Lung (tissue), 12 donors: Measurements from ENCODE around the gene NFATC1. TPM values are rescaled to one million over a fixed set of nuclear protein-coding genes. Genes with fewer than 3 reads are reported as not detected.
A peak's percentile ranks its signal among the peaks of the same experiment; 100 is the strongest.

Source experiments
- ATAC-seq: fragments of 200-7000 bp; cut with Tn5 transposase; one replicate; pipeline ENCODE4 v1.9.1; 2020; ENCODE audit warnings: moderate number of reproducible peaks; ENCODE audit not compliant: insufficient read depth, low FRiP score
- DNase-seq, 3 donors: peaks; one replicate each; pipeline ENCODE4 v3.0.0-alpha.2; 2013 to 2017
- H3K27ac ChIP-seq, 2 donors: one replicate each; pipeline ENCODE4 v1.5.1; 2013; ENCODE audit warnings: mild to moderate bottlenecking in 2 of 2, moderate library complexity in 2 of 2, control low read depth in 1 of 2, inconsistent platforms in 1 of 2, low read depth in 1 of 2, low read length in 1 of 2
- H3K27me3 ChIP-seq, 3 donors: one replicate each; pipeline ENCODE4 v1.5.1; 2013; ENCODE audit warnings: low read length in 2 of 3; ENCODE audit not compliant: control insufficient read depth in 3 of 3, insufficient read depth in 3 of 3
- H3K36me3 ChIP-seq, 4 donors: one replicate each; pipeline ENCODE4 v1.5.1; 2013; ENCODE audit warnings: low read length in 4 of 4, mild to moderate bottlenecking in 1 of 4, moderate library complexity in 1 of 4; ENCODE audit not compliant: control insufficient read depth in 4 of 4, insufficient read depth in 4 of 4
- H3K4me1 ChIP-seq, 5 donors: one replicate each; pipeline ENCODE4 v1.5.1; 2013; ENCODE audit warnings: low read length in 5 of 5, mild to moderate bottlenecking in 2 of 5, moderate library complexity in 1 of 5; ENCODE audit not compliant: control insufficient read depth in 5 of 5, insufficient read depth in 5 of 5
- H3K4me3 ChIP-seq: one replicate; pipeline ENCODE4 v1.5.1; 2013; ENCODE audit warnings: mild to moderate bottlenecking, control low read depth, moderate library complexity
- H3K9ac ChIP-seq, 2 donors: one replicate each; pipeline ENCODE4 v1.5.1; 2013; ENCODE audit warnings: low read length in 2 of 2, control low read depth in 1 of 2; ENCODE audit not compliant: insufficient read depth in 1 of 2
- H3K9me3 ChIP-seq, 4 donors: one replicate each; pipeline ENCODE4 v1.5.1; 2013; ENCODE audit warnings: low read length in 3 of 4, mild to moderate bottlenecking in 1 of 4, moderate library complexity in 1 of 4; ENCODE audit not compliant: control insufficient read depth in 4 of 4, insufficient read depth in 3 of 4
- CTCF ChIP-seq: IDR thresholded peaks from 2 replicates; pipeline ENCODE4 v1.5.1; 2012; ENCODE audit warnings: mild to moderate bottlenecking; ENCODE audit errors: control extremely low read depth, extremely low read depth
- WGBS, 2 donors: extraction: QIAGEN DNeasy Blood & Tissue Kit; methylation state at CpG; one replicate each; pipeline ENCODE4 v1.1.7; 2013; 5-methylcytosine and 5-hydroxymethylcytosine counted together
- polyA plus RNA-seq, 2 donors: library from polyadenylated mRNA; stranded (reverse); fragments of 200-250 nt; gene quantifications; one replicate each; pipeline ENCODE4 v1.2.1, GENCODE V29; 2013
- total RNA-seq, 2 donors: library from RNA; depleted of rRNA in 1 of 2; stranded (reverse); fragments of >200 nt in 1 of 2; gene quantifications; one replicate each; pipeline ENCODE4 v1.2.1, GENCODE V29; 2014 to 2021
- donor health status: control.
- donor health status: control.
- donor health status: Bipolar disorder and iron deficiency.
- donor health status: healthy.
- donor health status: DM: yes; HTN: yes; CAD: no.

NFATC1 gene
- total and polyA plus RNA-seq, 4 donors, result 8.6 to 25.5 (median 12.9) TPM

- H3K4me1 ChIP-seq, result peaks cover 0 to 28% (median 3%) of the 10 kb centered on the region in 5 donors
Observed at GRCh38 chr18:79487183-79487800, 91.6 kb downstream of the NFATC1 start.

GRCh38 chr18:79487801-79488201, 92.1 kb downstream of the NFATC1 start:
- WGBS, 2 donors, result 94% methylated on average over 22 of the region's 22 CpGs
- DNase-seq (peak in 2 of 3 donors; percentile 56 to 82), ATAC-seq (no peak)
- Histone ChIP-seq H3K9ac (no peak overlapping the region), H3K27ac (no peak overlapping the region), H3K27me3 (no peaks in the 10 kb centered on the region), H3K4me1 (peaks cover 0 to 28% (median 3%) of the 10 kb centered on the region in 5 donors), H3K9me3 (no peaks in the 10 kb centered on the region), H3K4me3 (no peak overlapping the region), H3K36me3 (peaks cover 0 to 25% (median 2%) of the 10 kb centered on the region in 4 donors)
- TF ChIP-seq CTCF, result no peak

More at GRCh38 chr18:79487183-79487800, 91.6 kb downstream of the NFATC1 start:
- H3K36me3 ChIP-seq, result peaks cover 0 to 25% (median 2%) of the 10 kb centered on the region in 4 donors
- no peak overlapping the region for H3K9ac ChIP-seq
- no peak for ATAC-seq
- no peaks in the 10 kb centered on the region for H3K27me3 ChIP-seq
- peak in 1 of 3 donors; percentile 12 for DNase-seq
- no peak for TF ChIP-seq CTCF
- no peak overlapping the region for H3K4me3 ChIP-seq
- no peak overlapping the region for H3K27ac ChIP-seq
- H3K9me3 ChIP-seq, result no peaks in the 10 kb centered on the region
- WGBS, 2 donors, result 96% methylated on average over 41 to 42 of the region's 42 CpGs

GRCh38 chr18:79488311-79489050, 92.8 kb downstream of the NFATC1 start:
- Histone ChIP-seq H3K4me3 (no peak overlapping the region), H3K27ac (no peak overlapping the region), H3K9me3 (no peaks in the 10 kb centered on the region), H3K36me3 (peaks cover 0 to 25% (median 2%) of the 10 kb centered on the region in 4 donors), H3K27me3 (no peaks in the 10 kb centered on the region), H3K9ac (no peak overlapping the region), H3K4me1 (peaks cover 0 to 28% (median 3%) of the 10 kb centered on the region in 5 donors)
- no peak for ATAC-seq
- TF ChIP-seq CTCF, result no peak
- DNase-seq, result peak in 1 of 3 donors; percentile 11
- 91 to 94% methylated on average over 26 of the region's 26 CpGs for WGBS, 2 donors
